DOHH2 (cell line): ENCODE data around the gene SDHAF4.

Experiments
- H3F3A ChIP-seq: fragments of 200-600 bp; sonication (generic), shearing (Covaris generic); 2 replicates; pipeline ENCODE4 v1.6.0; 2016; ENCODE audit warnings: antibody characterized with exemption, mild to moderate bottlenecking; ENCODE audit not compliant: control insufficient read depth, insufficient read depth
- H3K27ac ChIP-seq: fragments of 200-600 bp; sonication (generic); 2 replicates; pipeline ENCODE4 v1.5.1; 2014; ENCODE audit warnings: low read depth, mild to moderate bottlenecking, low read length, moderate library complexity
- H3K27me3 ChIP-seq: fragments of 200-600 bp; sonication (generic); 2 replicates; pipeline ENCODE4 v1.6.1; 2014; ENCODE audit warnings: mild to moderate bottlenecking, low read length, mixed read lengths; ENCODE audit not compliant: control insufficient read depth
- H3K36me3 ChIP-seq: fragments of 200-600 bp; sonication (generic); 2 replicates; pipeline ENCODE4 v1.6.1; 2014; ENCODE audit warnings: mild to moderate bottlenecking, low read length, moderate library complexity, mixed read lengths; ENCODE audit not compliant: control insufficient read depth
- H3K4me1 ChIP-seq: fragments of 200-600 bp; sonication (generic); 2 replicates; pipeline ENCODE4 v1.6.1; 2014; ENCODE audit warnings: mild to moderate bottlenecking, low read length, mixed read lengths; ENCODE audit not compliant: control insufficient read depth
- H3K4me2 ChIP-seq: fragments of 200-600 bp; sonication (generic); 2 replicates; pipeline ENCODE4 v1.6.0; 2014; ENCODE audit warnings: mild to moderate bottlenecking, low read length, moderate library complexity
- H3K4me3 ChIP-seq: fragments of 200-600 bp; sonication (generic); 2 replicates; pipeline ENCODE4 v1.5.1; 2014; ENCODE audit warnings: mild to moderate bottlenecking, low read length, mixed read lengths
- H3K79me2 ChIP-seq: fragments of 200-600 bp; sonication (generic); 2 replicates; pipeline ENCODE4 v1.6.1; 2014; ENCODE audit warnings: mild to moderate bottlenecking, low read length, mixed read lengths; ENCODE audit not compliant: control insufficient read depth
- H3K9me2 ChIP-seq: fragments of 200-600 bp; sonication (generic); replicated peaks from 2 replicates; pipeline ENCODE4 v1.6.1; 2014; ENCODE audit warnings: mild to moderate bottlenecking, low read length, mixed read lengths; ENCODE audit not compliant: control insufficient read depth
- H3K9me3 ChIP-seq: fragments of 200-600 bp; sonication (generic); 2 replicates; pipeline ENCODE4 v1.6.1; 2014; ENCODE audit warnings: antibody characterized with exemption, low read length, mixed read lengths; ENCODE audit not compliant: control insufficient read depth, insufficient read depth
- H4K20me1 ChIP-seq: fragments of 200-600 bp; sonication (generic); 2 replicates; pipeline ENCODE4 v1.6.0; 2014; ENCODE audit warnings: low read depth, mild to moderate bottlenecking, antibody characterized with exemption, low read length, moderate library complexity; ENCODE audit not compliant: control insufficient read depth, insufficient read depth
- EZH2phosphoT487 ChIP-seq: fragments of 200-600 bp; sonication (generic); IDR thresholded peaks from 2 replicates; pipeline ENCODE4 v1.6.1; 2017; ENCODE audit warnings: borderline replicate concordance, mild to moderate bottlenecking, antibody characterized with exemption, low read length, moderate library complexity, mixed read lengths
- TF ChIP-seq, protein P1 (sequence below): fragments of 200-600 bp; sonication (generic); IDR thresholded peaks from one replicate; pipeline ENCODE4 v1.5.1; 2014; ENCODE audit warnings: antibody characterized with exemption, mild to moderate bottlenecking, low read depth, low read length; ENCODE audit not compliant: poor library complexity, severe bottlenecking

Gene SDHAF4

DNA sequence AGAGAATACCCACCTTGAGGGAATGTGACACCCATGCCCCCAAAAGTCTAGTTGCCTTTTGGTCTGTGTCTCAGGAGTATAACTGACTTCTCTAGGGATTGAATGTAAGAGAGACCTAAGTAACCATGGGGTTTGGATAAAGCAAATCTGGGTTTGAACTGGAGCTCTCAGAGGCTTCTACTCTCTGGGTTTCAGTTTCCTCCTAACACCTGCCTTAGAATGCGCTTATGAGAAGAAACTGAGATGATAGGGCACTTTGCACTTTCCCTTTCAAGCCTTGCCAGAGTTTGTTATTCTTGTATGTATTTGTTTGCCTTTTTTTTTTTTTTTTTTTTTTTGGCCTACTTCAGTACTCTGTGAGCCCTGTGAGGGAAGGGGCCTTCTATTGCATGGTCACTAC is 19.4 kb downstream of the SDHAF4 start:
- Histone ChIP-seq H3F3A (no peaks in the 10 kb centered on the region), H3K9me2 (no peaks in the 10 kb centered on the region), H3K27ac (no peak overlapping the region), H3K4me2 (no peak overlapping the region), H3K79me2 (no peaks in the 10 kb centered on the region), H3K4me3 (no peak overlapping the region), H3K27me3 (no peaks in the 10 kb centered on the region), H3K4me1 (no peaks in the 10 kb centered on the region), H3K36me3 (peaks cover 17% of the 10 kb centered on the region), H3K9me3 (no peaks in the 10 kb centered on the region), H4K20me1 (no peaks in the 10 kb centered on the region)
- no peak for TF ChIP-seq EZH2phosphoT487
- TF ChIP-seq, protein P1, sequence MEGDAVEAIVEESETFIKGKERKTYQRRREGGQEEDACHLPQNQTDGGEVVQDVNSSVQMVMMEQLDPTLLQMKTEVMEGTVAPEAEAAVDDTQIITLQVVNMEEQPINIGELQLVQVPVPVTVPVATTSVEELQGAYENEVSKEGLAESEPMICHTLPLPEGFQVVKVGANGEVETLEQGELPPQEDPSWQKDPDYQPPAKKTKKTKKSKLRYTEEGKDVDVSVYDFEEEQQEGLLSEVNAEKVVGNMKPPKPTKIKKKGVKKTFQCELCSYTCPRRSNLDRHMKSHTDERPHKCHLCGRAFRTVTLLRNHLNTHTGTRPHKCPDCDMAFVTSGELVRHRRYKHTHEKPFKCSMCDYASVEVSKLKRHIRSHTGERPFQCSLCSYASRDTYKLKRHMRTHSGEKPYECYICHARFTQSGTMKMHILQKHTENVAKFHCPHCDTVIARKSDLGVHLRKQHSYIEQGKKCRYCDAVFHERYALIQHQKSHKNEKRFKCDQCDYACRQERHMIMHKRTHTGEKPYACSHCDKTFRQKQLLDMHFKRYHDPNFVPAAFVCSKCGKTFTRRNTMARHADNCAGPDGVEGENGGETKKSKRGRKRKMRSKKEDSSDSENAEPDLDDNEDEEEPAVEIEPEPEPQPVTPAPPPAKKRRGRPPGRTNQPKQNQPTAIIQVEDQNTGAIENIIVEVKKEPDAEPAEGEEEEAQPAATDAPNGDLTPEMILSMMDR, result no peak

DNA sequence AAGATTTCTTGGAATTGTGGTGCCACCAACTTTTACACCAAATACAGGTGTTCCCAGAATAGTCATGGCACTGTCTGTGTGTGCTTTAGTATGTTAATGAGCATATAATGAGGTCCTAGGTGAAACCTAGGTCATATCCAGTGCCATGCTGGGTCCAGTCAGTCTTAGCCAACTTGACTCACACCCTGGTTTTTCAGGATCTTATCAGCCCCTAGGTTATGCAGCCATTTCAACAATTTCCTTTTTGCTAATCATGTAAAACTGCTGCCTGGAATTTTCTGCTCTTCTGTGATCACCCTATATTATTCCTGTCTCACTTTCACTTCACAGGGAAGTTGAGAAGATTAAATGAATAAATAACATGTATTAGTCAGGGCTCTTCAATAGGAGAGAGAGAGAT is 23.7 kb downstream of the SDHAF4 start:
- TF ChIP-seq, protein P1, result no peak
- TF ChIP-seq EZH2phosphoT487, result no peak
- H3K27me3 ChIP-seq, result no peaks in the 10 kb centered on the region
- H3K27ac ChIP-seq, result no peak overlapping the region
- no peaks in the 10 kb centered on the region for H4K20me1 ChIP-seq
- H3F3A ChIP-seq, result no peaks in the 10 kb centered on the region
- no peaks in the 10 kb centered on the region for H3K9me3 ChIP-seq
- H3K4me1 ChIP-seq, result no peaks in the 10 kb centered on the region
- H3K36me3 ChIP-seq, result peaks cover 5% of the 10 kb centered on the region; the same call in 1 of the 2 replicates
- H3K79me2 ChIP-seq, result no peaks in the 10 kb centered on the region
- no peaks in the 10 kb centered on the region for H3K9me2 ChIP-seq
- H3K4me3 ChIP-seq, result no peak overlapping the region
- no peak overlapping the region for H3K4me2 ChIP-seq

DNA sequence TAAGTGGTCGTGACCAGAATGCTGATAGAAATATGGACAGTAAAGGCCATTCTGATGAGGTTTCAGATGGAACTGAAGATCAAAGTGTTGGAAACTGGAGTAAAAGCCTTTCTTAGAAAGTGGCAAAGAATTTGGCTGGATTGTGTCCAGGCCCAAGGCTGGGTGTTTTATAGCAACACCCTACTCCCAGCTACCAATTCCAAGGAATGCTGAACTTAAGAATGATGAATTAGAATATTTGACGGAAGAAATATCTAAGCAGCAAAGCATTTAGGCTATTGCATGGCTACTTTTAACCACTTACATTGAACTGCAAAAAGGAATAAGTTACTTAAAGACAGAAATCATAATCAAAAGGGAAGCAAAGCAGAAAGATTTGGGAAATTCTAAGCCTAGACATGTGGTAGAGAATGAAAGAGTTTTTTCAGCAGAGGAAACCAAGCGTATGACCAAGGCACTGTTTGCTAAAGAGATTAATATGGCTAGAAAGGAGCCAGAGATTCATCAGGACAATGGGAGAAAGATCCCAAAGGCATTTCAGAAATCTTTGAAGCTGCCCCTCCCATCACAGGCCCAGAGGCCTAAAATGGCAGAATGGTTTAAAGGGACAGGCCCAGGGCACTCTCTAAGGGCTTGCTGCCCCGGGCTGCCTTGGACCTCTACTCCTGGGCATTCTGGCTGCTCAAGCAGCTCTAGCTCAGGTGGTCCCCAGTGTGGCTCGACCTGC is 25.8 kb downstream of the SDHAF4 start:
- no peaks in the 10 kb centered on the region for H3K9me2 ChIP-seq
- H3K4me3 ChIP-seq, result no peak overlapping the region
- no peak overlapping the region for H3K27ac ChIP-seq
- no peaks in the 10 kb centered on the region for H3K9me3 ChIP-seq
- H3K4me2 ChIP-seq, result no peak overlapping the region
- H3K79me2 ChIP-seq, result no peaks in the 10 kb centered on the region
- TF ChIP-seq, protein P1, result no peak
- TF ChIP-seq EZH2phosphoT487, result no peak
- no peaks in the 10 kb centered on the region for H3F3A ChIP-seq
- no peaks in the 10 kb centered on the region for H3K36me3 ChIP-seq
- no peaks in the 10 kb centered on the region for H3K27me3 ChIP-seq
- no peaks in the 10 kb centered on the region for H4K20me1 ChIP-seq
- no peaks in the 10 kb centered on the region for H3K4me1 ChIP-seq
